ENCODE results near the gene ATP6V0D1. TPM values are rescaled to one million over a fixed set of nuclear protein-coding genes. Genes with fewer than 3 reads are reported as not detected.

ATP6V0D1 gene
- total RNA-seq, 1 donor from 2014 or later, result 64.3 TPM

GRCh38 chr16:67528222-67528869, 47.4 kb upstream of the ATP6V0D1 start, which contains the start of gene RIPOR1:
TSS of gene RIPOR1 (plus strand) at chr16:67528829. CDS start at chr16:67538447, 9,618 bp downstream.
- intact Hi-C loops (cut with DNase I), result loop anchor here (5.0 to 10.0 kb wide), 3 partner anchors 279 to 436 kb away; partner anchors contain the start of genes PSMB10, RANBP10, SLC12A4 and TSNAXIP1
- H3K4me1 ChIP-seq, result peaks cover 7 to 9% of the 10 kb centered on the region in 2 donors
- H3K36me3 ChIP-seq, result no peaks in the 10 kb centered on the region
- peak within 1 kb of the TSS; percentile 77 to 97 for H3K4me3 ChIP-seq
- no peaks in the 10 kb centered on the region for H3K27me3 ChIP-seq
- TF ChIP-seq CTCF (IDR thresholded peaks at IDR 0.05), result peak in 1 of 3 experiments; percentile 11
- peak within 1 kb of the TSS; percentile 93 to 99 for H3K27ac ChIP-seq
- DNase-seq (ENCODE audit: low spot score in 2 of 2), result peak in 1 of 2 donors; percentile 85
- no peaks in the 10 kb centered on the region for H3K9me3 ChIP-seq

GRCh38 chr16:67526149-67526791, 45.3 kb upstream of the ATP6V0D1 start:
- H3K9me3 ChIP-seq, result no peaks in the 10 kb centered on the region
- intact Hi-C loops (cut with DNase I), result loop anchor here (5.0 to 10.0 kb wide), 3 partner anchors 281 to 439 kb away; partner anchors contain the start of genes PSMB10, RANBP10, SLC12A4 and TSNAXIP1

GRCh38 chr16:67525176-67525860, 44.4 kb upstream of the ATP6V0D1 start:
- Histone ChIP-seq H3K9me3 (no peaks in the 10 kb centered on the region), H3K27me3 (no peaks in the 10 kb centered on the region), H3K36me3 (no peaks in the 10 kb centered on the region), H3K4me1 (peaks cover 0 to 5% of the 10 kb centered on the region in 2 donors), H3K4me3 (no peak overlapping the region), H3K27ac (no peak overlapping the region)
- TF ChIP-seq CTCF (IDR thresholded peaks at IDR 0.05), result no peak
- DNase-seq (ENCODE audit: low spot score in 2 of 2), result no peak
- intact Hi-C loops (cut with DNase I), result loop anchor here (5.0 to 10.0 kb wide), 3 partner anchors 282 to 439 kb away; partner anchors contain the start of genes PSMB10, RANBP10, SLC12A4 and TSNAXIP1

More at GRCh38 chr16:67526149-67526791, 45.3 kb upstream of the ATP6V0D1 start:
- Histone ChIP-seq H3K36me3 (no peaks in the 10 kb centered on the region), H3K27me3 (no peaks in the 10 kb centered on the region), H3K4me3 (no peak overlapping the region), H3K27ac (no peak overlapping the region), H3K4me1 (peaks cover 7 to 10% of the 10 kb centered on the region in 2 donors)
- no peak for TF ChIP-seq CTCF (IDR thresholded peaks at IDR 0.05)
- no peak for DNase-seq (ENCODE audit: low spot score in 2 of 2)

GRCh38 chr16:67521095-67521804, 40.3 kb upstream of the ATP6V0D1 start:
- TF ChIP-seq CTCF (IDR thresholded peaks at IDR 0.05), result peak; percentile 80 to 98 (median 89)
- intact Hi-C loops (cut with DNase I), result loop anchor here (1.0 to 10.0 kb wide), 8 partner anchors 9 to 444 kb away; partner anchors contain the start of genes ATP6V0D1, CTCF, GFOD2 and SLC12A4
- no peaks in the 10 kb centered on the region for H3K27me3 ChIP-seq
- peak overlapping the region; percentile 55 to 63 for H3K4me3 ChIP-seq
- DNase-seq (ENCODE audit: low spot score in 2 of 2), result peak; percentile 79 to 99
- H3K9me3 ChIP-seq, result no peaks in the 10 kb centered on the region
- H3K4me1 ChIP-seq, result peaks cover 0 to 5% of the 10 kb centered on the region in 2 donors
- peak overlapping the region; percentile 84 to 96 for H3K27ac ChIP-seq
- H3K36me3 ChIP-seq, result no peaks in the 10 kb centered on the region

- H3K4me1 ChIP-seq, result peaks cover 0 to 5% of the 10 kb centered on the region in 2 donors
- no peak for DNase-seq (ENCODE audit: low spot score in 2 of 2)
- no peaks in the 10 kb centered on the region for H3K9me3 ChIP-seq
- no peak overlapping the region for H3K27ac ChIP-seq
- intact Hi-C loops (cut with DNase I), result no loop called here
- no peak overlapping the region for H3K4me3 ChIP-seq
- no peaks in the 10 kb centered on the region for H3K36me3 ChIP-seq
- H3K27me3 ChIP-seq, result no peaks in the 10 kb centered on the region
- TF ChIP-seq CTCF (IDR thresholded peaks at IDR 0.05), result no peak
Observed at GRCh38 chr16:67519242-67519641, 38.3 kb upstream of the ATP6V0D1 start.

All from ascending aorta (tissue), 2 donors.